Small intestine (tissue), 7 donors: Measurements from ENCODE around the gene ZBTB44. TPM values are rescaled to one million over a fixed set of nuclear protein-coding genes. Genes with fewer than 3 reads are reported as not detected.
"Not testable (repeated sequence)": the region's sequence is repeated elsewhere in the genome, so short reads cannot be mapped to it uniquely, and the experiment has no call there.

Experiments
- DNase-seq, 2 donors: peaks; one replicate each; pipeline versions ENCODE4 v3.0.0 to v3.0.0-alpha.2; 2013
- FAIRE-seq: peaks from 2 replicates; lab custom pipeline; 2012; peaks lifted over from hg19 to GRCh38; lab: Jason Lieb, UNC
- H3K27ac ChIP-seq, 3 donors: one replicate each; pipeline ENCODE4 v1.5.1; 2013; ENCODE audit warnings: low read length in 2 of 3, mild to moderate bottlenecking in 2 of 3, control low read depth in 1 of 3, inconsistent platforms in 1 of 3, low read depth in 1 of 3, moderate library complexity in 1 of 3
- H3K27me3 ChIP-seq, 3 donors: one replicate each; pipeline ENCODE4 v1.6.1; 2013; ENCODE audit warnings: low read length in 3 of 3, inconsistent platforms in 1 of 3; ENCODE audit not compliant: control insufficient read depth in 3 of 3, insufficient read depth in 3 of 3
- H3K36me3 ChIP-seq, 3 donors: one replicate each; pipeline ENCODE4 v1.6.1; 2013; ENCODE audit warnings: low read length in 3 of 3, inconsistent platforms in 1 of 3, low read depth in 1 of 3, mild to moderate bottlenecking in 1 of 3, moderate library complexity in 1 of 3; ENCODE audit not compliant: control insufficient read depth in 3 of 3, insufficient read depth in 2 of 3
- H3K4me1 ChIP-seq, 3 donors: one replicate each; pipeline ENCODE4 v1.6.1; 2013; ENCODE audit warnings: low read length in 2 of 3, inconsistent platforms in 1 of 3, low read depth in 1 of 3, mild to moderate bottlenecking in 1 of 3, moderate library complexity in 1 of 3; ENCODE audit not compliant: control insufficient read depth in 3 of 3, insufficient read depth in 2 of 3
- H3K4me3 ChIP-seq, 3 donors: one replicate each; pipeline ENCODE4 v1.5.1; 2013; ENCODE audit warnings: low read length in 3 of 3, control low read depth in 1 of 3, inconsistent platforms in 1 of 3, low read depth in 1 of 3, mild to moderate bottlenecking in 1 of 3, moderate library complexity in 1 of 3
- H3K9me3 ChIP-seq, 2 donors: one replicate each; pipeline ENCODE4 v1.6.1; 2013; ENCODE audit warnings: low read depth in 1 of 2, low read length in 1 of 2; ENCODE audit not compliant: control insufficient read depth in 2 of 2, insufficient read depth in 1 of 2
- WGBS, 3 donors: extraction: QIAGEN DNeasy Blood & Tissue Kit; methylation state at CpG; one replicate each; pipeline ENCODE4 v1.1.7; 2013; 5-methylcytosine and 5-hydroxymethylcytosine counted together
- polyA plus RNA-seq, 4 donors: library from polyadenylated mRNA; stranded (reverse) in 3 of 4; unstranded in 1 of 4; fragments of 200-250 nt in 3 of 4; fragments of 120-200 nt in 1 of 4; gene quantifications; one replicate each; pipeline versions ENCODE4 v1.2.1 to v1.2.3, GENCODE V29; 2013
- donor health status: healthy with polysubstance abuse.
- donor health status: control.
- donor health status: control.
- donor health status: Bipolar disorder and iron deficiency.
- donor health status: healthy.

ZBTB44 gene
- polyA plus RNA-seq, 4 donors = 7.6 to 32.9 (median 10.1) TPM

DNA sequence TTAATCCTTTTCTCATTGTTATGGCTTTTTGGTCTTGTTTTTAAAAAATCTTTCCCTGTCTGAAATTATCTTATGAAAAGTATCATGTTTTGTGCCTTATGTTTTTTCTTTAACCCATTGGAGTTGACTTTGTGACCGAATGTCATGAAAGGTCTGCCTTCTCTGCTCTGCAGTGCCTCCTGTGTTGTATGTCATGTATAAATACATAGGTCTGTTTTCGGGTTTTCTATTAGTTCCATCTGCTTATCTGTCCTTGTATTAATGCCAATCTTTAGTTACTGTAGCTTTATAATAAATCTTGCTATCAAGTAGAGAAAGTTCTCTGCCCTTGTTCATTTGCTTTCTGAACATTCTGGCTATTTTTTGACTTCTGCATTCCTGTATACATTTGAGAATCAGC, 73.0 kb downstream of the ZBTB44 start:
- WGBS, 3 donors = 80 to 88% (median 85%) methylated on average over 2 of the region's 2 CpGs
- no peaks in the 10 kb centered on the region for H3K27me3 ChIP-seq
- peaks cover 0 to 3% (median 0%) of the 10 kb centered on the region in 3 donors for H3K4me1 ChIP-seq
- no peak for DNase-seq
- H3K4me3 ChIP-seq = no peak overlapping the region
- no peak for FAIRE-seq
- H3K27ac ChIP-seq = no peak overlapping the region
- no peaks in the 10 kb centered on the region for H3K9me3 ChIP-seq
- peaks cover 0 to 9% (median 7%) of the 10 kb centered on the region in 3 donors for H3K36me3 ChIP-seq

- Histone ChIP-seq H3K4me1 (no peaks in the 10 kb centered on the region), H3K9me3 (no peaks in the 10 kb centered on the region), H3K4me3 (no peak overlapping the region), H3K27me3 (no peaks in the 10 kb centered on the region), H3K36me3 (peaks cover 0 to 17% (median 16%) of the 10 kb centered on the region in 3 donors), H3K27ac (no peak overlapping the region)
- no peak for DNase-seq
- 91 to 93% (median 92%) methylated on average over 6 of the region's 6 CpGs for whole genome bisulfite sequencing, 3 donors
- FAIRE-seq = no peak
These were observed 77.3 kb downstream of the ZBTB44 start for GRCh38 chr11:130237282-130238006.

GRCh38 chr11:130234315-130234714, 80.4 kb downstream of the ZBTB44 start:
- FAIRE-seq = no peak

DNA sequence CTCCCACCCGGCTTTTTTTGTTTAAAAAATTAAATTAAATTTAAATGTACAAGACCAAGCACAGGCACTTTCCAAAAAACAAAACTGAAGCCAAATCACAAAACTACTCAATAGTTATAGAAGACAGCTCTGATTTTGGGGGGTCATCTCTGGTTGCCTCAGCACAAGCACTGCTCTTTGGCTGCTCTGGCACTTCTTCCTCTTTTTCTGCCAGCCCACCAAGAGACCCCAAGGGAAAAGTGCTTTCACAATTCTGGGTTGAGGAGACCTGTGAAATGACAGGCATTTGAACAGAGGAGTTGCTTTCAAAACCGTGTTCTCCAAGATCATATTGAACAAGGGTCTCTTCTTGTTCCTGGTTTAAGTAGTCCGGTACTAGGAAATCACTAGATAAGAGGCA, 80.8 kb downstream of the ZBTB44 start:
- H3K9me3 ChIP-seq, H3K27ac ChIP-seq, H3K27me3 ChIP-seq, FAIRE-seq, DNase-seq, H3K4me3 ChIP-seq, H3K4me1 ChIP-seq: not testable (repeated sequence)
- H3K36me3 ChIP-seq = peaks cover 0 to 15% (median 13%) of the 10 kb centered on the region in 3 donors
- WGBS, 3 donors = 79 to 92% (median 84%) methylated on average over 3 of the region's 3 CpGs

More at GRCh38 chr11:130234315-130234714, 80.4 kb downstream of the ZBTB44 start:
- Histone ChIP-seq H3K9me3 (no peaks in the 10 kb centered on the region), H3K4me3 (no peak overlapping the region), H3K4me1 (no peaks in the 10 kb centered on the region), H3K27ac (no peak overlapping the region), H3K36me3 (peaks cover 0 to 16% (median 15%) of the 10 kb centered on the region in 3 donors), H3K27me3 (no peaks in the 10 kb centered on the region)
- no peak for DNase-seq

DNA sequence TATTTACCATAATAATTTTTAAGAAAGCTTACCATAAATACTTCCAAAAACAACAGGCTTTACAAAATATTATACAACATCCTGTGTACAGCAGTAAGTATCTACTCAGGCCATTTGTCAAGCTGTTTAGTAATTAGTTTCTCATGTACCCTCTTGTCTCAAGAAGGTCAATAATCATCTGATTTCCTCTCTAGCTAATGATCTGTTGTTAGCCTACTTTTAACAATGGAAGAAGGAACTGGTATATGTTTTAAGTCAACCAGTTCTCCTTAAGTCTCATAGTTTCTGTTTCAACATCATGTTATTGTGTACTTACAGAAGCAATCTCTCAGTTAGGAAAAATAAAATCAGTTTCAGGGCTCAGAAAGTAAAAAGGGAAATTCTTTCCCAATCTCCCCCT, 81.2 kb downstream of the ZBTB44 start:
- not testable (repeated sequence) for H3K27me3 ChIP-seq, H3K4me1 ChIP-seq, DNase-seq, H3K27ac ChIP-seq, H3K9me3 ChIP-seq, H3K4me3 ChIP-seq
- H3K36me3 ChIP-seq = peaks cover 0 to 15% (median 12%) of the 10 kb centered on the region in 3 donors
- peak; percentile 92 for FAIRE-seq

DNA sequence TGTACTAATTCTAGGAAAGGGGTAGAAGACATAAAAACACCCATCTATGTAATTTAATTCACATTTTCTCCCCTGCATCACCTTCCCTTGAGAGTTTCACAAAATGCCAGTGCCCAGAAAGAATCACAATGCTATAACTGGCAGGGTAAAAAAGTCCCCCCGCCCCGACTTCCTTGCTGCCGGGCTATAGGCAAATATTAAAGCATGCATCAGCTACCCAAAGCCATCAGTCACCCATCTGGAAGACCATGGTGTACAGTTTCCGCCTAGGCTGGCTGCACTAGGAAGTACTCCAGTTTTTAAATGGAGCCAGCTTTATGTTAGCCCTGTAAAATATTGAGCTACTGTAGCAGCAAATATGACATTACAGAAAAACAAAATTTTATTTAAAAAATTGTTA, 87.3 kb downstream of the ZBTB44 start:
- Histone ChIP-seq H3K27ac (no peak overlapping the region), H3K4me1 (no peaks in the 10 kb centered on the region), H3K27me3 (no peaks in the 10 kb centered on the region), H3K4me3 (no peak overlapping the region), H3K9me3 (no peaks in the 10 kb centered on the region), H3K36me3 (peaks cover 0 to 3% (median 2%) of the 10 kb centered on the region in 3 donors)
- DNase-seq (no peak), FAIRE-seq (no peak)
- 94 to 98% (median 95%) methylated on average over 4 of the region's 4 CpGs for WGBS, 3 donors

DNA sequence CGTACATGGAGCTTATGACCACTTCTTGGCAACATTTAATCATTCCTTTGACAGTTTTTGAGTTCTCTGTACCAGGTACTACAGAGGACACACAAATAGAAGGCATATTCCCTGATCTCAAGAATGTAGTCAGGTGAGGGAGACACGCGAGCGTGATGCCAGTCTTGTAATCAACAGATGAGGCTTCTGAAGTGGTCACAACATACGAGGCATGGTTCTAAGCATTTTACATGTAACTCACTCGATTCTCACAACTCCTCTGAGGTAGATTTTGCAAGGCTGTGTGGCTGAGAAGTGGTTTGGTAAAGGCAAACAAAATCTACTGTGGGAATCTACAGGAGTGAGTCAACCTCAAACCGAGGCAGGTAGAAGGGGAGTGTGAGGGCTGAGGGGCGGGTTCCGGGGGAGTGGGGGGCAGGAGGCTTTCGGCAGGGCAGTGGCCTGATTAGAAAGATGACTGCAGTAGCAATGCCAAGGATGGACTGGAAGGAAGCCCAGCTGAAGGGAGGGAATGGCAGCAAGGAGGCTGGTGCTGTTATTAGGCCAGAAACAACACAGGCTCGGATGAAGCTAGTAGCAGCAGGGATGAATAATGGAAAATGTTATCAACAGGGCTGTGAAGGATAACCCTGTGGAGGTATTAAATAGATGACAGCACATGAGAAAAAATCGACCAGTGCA, 91.3 kb downstream of the ZBTB44 start:
- FAIRE-seq (no peak), DNase-seq (no peak)
- no peaks in the 10 kb centered on the region for H3K27me3 ChIP-seq
- 71 to 82% (median 79%) methylated on average over 12 of the region's 12 CpGs for WGBS, 3 donors
- no peaks in the 10 kb centered on the region for H3K9me3 ChIP-seq
- H3K27ac ChIP-seq = no peak overlapping the region
- peaks cover 0 to 7% (median 2%) of the 10 kb centered on the region in 3 donors for H3K36me3 ChIP-seq
- H3K4me3 ChIP-seq = no peak overlapping the region
- peaks cover 0 to 7% (median 0%) of the 10 kb centered on the region in 3 donors for H3K4me1 ChIP-seq

DNA sequence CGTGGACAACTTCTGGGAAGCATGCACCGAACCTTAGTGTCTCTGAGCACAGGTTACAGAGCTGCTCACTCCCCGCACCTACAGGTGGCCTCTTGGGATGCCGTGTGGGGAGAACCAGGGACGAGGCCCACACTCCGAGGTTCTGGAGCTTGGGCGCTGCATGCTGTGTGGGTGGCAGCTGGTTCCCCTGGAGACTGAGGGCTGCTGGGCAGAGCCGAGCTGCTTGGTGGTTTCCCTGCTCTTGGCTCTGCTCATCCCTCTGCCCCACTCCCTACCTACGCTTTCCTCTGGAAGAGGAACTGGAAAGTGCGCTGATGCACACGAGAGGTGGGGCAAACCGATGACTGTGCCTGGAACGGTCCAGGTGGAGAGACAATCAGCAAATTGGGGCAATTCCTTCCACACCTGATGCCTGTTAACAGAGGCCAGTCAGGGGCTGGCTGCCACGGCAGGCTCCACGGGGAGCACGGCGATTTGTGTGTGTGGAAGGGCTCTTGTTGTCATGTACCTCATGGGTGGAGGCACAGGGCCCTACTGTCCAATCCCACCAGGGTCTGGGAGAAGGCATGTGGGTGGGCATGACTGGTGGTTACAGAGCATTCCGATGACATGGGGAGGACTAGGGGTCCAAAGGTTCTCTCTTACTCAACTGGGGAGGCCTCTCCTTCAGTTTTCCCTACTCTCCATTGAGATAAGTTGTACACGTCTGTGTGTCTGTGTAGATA, 94.2 kb downstream of the ZBTB44 start:
- H3K4me3 ChIP-seq = no peak overlapping the region
- H3K27me3 ChIP-seq = no peaks in the 10 kb centered on the region
- H3K27ac ChIP-seq = peak overlapping the region in 1 of 3 donors; percentile 39
- H3K4me1 ChIP-seq = peaks cover 0 to 13% (median 0%) of the 10 kb centered on the region in 3 donors
- DNase-seq = peak in 1 of 2 donors; percentile 78
- no peak for FAIRE-seq
- WGBS, 3 donors = 76 to 86% (median 81%) methylated on average over 19 of the region's 19 CpGs
- H3K9me3 ChIP-seq = no peaks in the 10 kb centered on the region
- peaks cover 0 to 5% (median 2%) of the 10 kb centered on the region in 3 donors for H3K36me3 ChIP-seq
